Activated CD4-positive, alpha-beta T cell treated with anti-CD3 and anti-CD28 coated beads for 4 hours (primary cell): ENCODE results near the gene HDGFL2.
A peak's percentile ranks its signal among the peaks of the same experiment; 100 is the strongest.
"Not testable (repeated sequence)": the region's sequence is repeated elsewhere in the genome, so short reads cannot be mapped to it uniquely, and the experiment has no call there.

Experiments
- DNase-seq, 2 donors: peaks; one replicate each; pipeline ENCODE4 v3.0.0-alpha.2; 2020

The HDGFL2 gene

GRCh38 chr19:4517451-4518057, 45.5 kb downstream of the HDGFL2 start:
- no peak for DNase-seq

DNA sequence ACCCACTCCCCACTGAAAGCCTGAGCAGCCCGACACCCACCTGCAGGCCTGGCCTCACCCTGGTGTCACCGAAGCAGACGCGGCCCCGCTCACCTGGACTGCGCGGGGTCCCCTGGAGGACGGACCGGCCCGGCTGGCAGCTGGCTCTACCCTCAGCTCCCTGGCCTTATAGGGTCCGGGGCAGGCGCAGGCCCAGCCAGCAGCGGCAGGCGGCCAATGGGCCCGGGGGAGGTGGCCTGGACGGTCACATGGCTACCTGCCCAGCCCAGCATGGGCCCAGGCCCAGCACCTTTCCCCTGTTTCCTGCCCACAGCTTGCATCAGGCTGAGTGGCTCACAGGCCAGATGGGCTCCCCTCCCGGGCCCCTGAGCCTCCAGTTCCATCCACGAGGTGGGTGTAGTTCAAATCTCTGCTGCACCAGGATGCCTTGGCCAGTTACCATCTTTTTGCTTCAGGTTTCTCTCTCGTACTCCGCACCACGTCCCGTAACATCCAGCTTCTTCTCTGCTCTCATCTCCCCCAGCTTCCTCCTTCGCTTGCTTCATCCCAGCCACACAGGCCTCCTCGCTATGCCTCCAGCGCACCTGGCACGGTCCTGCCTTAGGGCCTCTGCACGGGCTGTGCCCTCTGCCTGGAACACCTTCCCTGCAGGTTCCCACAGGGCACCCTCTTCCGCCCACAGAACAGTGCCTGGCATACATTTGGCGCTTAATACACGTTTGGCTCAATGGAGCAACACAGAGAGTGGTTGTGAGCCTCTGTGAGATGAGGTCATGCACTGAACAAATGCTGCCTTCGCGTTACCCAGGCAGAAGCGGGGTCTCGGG, 46.5 kb downstream of the HDGFL2 start, which contains the start of gene PLIN4:
Gene PLIN4 (minus strand): TSS at position 142 of the 827 bp plus-strand sequence. CDS start 214 bp downstream, outside the sequence.
- no peak for DNase-seq

DNA sequence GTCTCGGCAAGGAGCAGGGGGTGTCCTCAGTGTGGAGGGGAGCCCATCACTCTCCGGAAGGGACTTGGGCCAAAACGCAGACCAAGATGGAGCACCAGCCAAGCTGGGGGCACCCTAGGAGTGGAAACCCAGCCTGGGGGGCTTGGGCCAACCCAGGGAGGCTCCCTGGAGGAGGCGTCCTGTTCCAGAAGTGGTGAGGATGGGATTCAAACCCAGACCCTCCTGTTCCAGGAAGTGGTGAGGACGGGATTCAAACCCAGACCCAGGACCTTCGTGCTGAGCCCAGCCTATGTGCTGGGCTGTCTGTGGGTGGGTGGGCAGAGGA, 47.0 kb downstream of the HDGFL2 start:
- DNase-seq = no peak

DNA sequence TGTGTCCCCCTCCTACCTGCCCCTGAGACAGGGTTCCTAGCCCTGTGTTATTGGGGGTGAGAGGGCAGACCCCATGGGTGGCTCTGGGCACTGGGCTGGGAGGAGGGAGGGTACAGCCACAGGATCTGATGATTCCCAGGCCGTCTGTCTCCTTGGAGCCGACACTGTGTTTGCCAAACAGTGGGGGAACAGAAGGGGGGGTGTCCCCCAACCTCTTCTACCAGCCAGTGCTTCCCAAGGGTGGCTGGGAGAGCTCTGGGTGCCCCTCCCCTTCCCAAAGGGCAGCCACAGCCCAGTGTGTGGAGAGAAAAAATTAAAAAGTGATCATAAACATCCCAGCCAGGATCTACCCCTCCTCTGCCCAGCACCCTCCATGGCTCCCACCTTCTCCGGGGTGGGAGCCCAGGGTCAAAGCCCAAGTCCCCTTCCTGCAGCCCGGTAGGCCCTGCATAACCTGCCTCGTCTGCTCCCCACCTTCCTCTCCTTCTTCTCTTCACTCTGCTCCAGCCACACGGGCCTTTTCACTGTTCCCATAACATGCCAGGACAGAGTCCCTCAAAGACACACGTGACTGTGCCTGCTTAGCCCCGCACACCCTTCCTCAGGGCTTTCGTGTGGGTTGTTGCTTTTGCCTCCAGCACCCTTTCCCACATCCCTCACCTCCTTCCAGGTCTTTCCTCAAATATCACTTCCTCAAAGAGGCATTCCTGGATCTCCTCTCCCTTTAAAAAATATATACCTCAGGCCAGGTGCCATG, 47.6 kb downstream of the HDGFL2 start:
- no peak for DNase-seq

- no peak for DNase-seq
Measured at GRCh38 chr19:4521170-4521887, 49.2 kb downstream of the HDGFL2 start.

DNA sequence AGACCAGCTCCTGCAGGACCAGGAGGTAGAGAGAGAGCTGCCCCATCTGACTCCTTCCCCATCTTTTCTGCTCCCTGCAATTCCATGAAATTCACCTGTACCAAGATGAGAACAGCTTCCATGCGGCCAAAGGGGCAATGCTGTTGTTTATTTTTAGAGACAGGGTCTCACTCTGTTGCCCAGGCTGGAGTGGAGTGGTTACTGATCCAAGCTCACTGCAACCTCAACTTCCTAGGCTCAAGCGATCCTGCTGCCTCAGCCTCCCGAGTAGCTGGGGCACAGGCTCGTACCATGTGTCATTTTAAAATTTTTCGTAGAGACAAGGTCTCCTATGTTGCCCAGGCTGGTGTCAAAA, 49.8 kb downstream of the HDGFL2 start:
- no peak for DNase-seq

- DNase-seq = no peak
Measured at GRCh38 chr19:4522291-4523002, 50.4 kb downstream of the HDGFL2 start.

- DNase-seq = peak in 1 of 2 donors; percentile 32
Measured at GRCh38 chr19:4523306-4524110, 51.4 kb downstream of the HDGFL2 start.

DNA sequence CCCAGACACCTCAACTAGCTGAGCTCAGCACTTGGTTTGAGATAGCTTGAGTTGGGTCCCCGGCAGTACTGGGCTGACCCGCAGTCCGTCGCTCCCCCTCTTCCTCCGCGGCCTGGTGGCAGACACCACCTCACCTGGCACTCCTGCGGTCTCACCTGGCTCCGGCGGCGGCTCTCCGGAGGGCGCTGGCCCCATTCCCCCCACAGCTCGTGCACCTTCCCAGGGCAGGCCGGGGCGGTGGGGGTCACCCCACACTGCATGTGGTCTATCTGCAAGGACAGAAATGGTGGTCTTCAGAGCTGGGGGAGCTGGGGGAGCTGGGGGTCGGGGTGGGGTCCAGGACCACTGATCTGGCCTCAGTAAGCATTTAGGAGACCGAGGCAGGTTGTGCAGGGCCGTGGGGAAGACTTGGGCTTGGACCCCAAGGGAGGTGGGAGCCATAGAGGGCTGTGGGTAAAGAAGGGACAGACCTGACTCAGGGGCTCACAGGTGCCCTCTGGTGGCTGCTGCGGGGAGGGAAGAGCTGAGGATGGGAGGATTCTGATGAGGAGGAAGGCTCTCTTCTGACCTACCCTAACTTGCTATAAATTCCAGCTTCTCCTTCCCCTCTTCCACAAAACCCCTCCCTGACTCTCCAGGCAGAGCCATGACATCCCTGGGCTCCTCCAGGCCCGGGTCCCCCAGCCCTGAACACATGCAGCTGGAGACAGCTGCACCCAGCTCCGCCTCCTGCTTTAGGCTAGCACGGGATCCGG, 52.9 kb downstream of the HDGFL2 start:
- DNase-seq = peak; percentile 53 to 69

DNA sequence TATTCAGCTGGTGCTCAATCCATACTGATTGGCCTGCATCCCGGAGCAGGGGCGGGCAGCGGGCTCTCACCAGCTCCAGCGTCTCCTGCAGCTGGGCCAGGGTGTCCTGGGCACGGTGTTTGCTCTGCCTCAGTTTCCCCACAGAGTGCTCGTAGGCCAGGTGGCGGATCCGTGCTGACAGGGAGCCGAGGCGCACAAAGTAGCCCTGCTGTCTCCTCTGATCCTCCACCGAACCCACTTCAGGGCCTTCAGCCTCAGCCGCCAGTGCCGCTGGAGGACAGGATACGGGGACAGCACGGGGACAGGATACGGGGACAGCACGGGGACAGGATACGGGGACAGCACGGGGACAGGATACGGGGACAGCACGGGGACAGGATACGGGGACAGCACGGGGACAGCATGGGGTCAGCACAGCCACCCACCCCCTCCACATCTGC, 53.5 kb downstream of the HDGFL2 start:
- no peak for DNase-seq

- not testable (repeated sequence) for DNase-seq
Measured at GRCh38 chr19:4527377-4527776, 55.3 kb downstream of the HDGFL2 start.

DNA sequence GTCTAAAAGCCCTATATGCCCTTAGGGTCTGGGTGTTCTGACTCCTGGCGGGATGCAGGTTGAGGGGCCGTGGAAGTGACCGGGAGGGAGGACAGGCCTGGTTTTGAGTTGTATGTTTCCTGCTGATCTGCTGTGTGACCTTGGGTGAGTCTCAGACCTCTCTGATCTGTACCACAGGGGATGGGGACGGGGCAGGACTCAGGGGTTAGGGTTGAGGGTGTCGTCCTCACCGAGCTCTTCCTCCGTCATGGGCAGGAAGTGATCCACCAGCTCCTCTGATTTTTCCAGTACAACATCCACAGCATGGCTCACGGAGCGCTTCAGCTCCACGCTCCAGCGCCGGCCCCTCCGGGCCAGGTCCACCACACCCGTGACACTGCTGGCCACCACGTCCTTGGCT, 56.7 kb downstream of the HDGFL2 start:
- no peak for DNase-seq

DNA sequence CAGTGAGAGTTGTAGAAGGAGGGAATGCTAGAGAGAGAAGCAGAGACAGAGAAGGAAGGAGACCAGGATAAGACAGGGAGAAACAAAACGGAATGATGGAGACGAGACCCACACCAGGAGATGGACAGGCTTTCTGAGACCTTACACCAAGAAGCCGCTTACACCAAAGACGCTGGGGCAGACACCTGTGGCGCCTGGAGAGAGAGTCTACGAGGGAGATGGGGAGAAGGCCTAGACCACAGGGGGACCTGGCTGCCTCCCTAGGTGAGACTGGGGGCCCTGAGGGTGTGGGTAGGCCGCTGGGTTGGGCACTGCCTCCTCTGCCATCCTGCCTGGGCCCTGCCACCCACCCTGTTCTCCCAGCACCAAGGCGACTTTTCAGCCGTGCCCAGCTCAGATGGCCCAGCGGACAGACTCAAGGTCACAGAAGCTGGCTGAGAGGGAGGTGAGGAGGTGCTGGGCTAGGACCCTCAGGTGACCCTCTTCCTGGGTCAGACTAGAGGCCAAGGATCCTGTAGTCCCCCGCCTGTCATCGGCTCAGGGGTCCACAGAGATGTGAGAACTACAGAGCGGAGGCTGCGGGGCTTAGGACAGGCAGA, 57.9 kb downstream of the HDGFL2 start:
- DNase-seq = no peak

- no peak for DNase-seq
Measured at GRCh38 chr19:4531562-4532165, 59.6 kb downstream of the HDGFL2 start.

DNA sequence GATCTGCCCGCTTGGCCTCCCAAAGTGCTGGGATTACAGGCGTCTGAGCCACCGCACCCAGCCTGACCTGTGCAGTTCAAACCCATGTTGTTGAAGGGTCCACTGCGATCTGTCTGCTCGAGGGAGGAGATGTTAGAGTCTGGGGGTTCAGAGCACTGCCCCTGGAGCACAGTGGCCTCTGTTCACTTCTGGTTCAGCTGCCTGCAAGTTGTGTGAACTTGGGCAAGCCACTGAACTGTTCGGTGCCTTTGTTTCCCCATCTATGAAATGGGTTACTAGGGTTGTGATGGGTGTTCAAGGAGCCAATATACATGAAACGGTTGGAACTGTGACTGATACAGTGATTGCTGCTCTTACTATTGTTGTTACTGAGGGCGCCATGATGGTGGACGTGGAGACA, 61.2 kb downstream of the HDGFL2 start:
- DNase-seq = no peak

DNA sequence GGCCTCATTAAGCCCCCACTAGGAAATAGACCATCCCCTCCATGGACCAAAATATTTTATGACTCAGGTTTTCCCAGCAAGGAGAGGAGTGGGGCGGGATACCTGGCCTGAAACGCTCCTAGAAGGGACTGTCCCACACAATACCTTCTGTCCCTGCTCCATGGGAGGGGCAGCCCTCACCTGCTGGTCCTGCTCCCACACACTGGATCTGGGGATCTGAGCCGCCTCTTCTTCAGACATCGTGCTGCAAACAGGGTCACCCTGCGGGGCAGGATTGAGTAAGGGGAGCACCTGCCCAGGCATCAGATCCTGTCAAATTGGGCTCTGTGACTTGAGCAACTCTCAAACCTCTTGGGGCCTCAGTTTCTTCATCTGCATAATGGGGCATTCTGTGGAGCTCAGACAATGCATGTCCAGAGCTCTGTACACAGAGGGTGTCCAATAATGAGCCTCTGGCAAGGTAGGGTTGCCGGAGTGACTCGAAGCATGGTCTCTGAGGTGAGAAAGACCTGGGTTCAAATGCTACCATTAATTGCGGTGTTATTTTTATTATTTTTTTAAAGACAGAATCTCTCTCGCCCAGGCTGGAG, 61.8 kb downstream of the HDGFL2 start:
- no peak for DNase-seq

DNA sequence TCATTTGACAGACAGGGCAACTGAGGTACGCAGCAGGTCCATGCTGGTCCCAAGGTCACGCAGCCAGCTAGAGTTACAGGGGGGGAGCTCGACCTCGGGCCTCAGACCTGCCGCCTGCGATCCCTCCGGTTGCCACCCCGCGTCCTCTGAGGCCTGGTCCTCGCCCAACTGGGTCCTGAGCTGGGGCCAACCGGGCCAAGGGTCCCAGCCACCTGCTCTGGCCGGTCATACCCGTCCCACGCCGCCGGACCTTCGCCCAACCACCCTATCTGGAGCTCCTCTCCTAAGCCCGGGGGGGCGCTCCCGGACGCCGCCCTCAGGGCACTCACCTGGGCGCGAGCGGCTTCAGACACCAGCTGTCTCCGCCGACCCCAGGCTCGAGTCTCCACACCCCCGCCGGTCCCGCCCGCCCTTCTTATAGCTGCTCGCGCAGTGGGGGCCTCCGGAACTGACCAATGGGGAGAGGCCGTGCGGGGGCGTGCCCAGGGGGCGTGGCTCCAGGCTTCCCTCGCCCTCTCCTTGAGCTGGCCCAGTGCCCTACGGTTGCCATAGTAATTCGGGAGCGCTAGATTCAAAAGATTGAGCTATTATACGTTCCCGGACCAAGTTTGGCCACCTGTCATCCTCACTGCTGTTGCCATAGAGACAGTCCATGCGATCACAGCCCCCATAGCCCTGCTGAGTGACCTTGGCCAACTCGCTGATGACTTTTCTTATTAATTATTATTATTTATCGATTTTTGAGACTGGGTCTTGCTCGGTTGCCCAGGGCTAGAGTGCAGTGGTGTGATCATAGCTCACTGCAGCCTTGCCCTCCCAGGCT, 63.0 kb downstream of the HDGFL2 start, which contains the start of gene PLIN5:
Gene PLIN5 (minus strand): TSS at position 389 of the 823 bp plus-strand sequence. CDS start 1,150 bp downstream, outside the sequence.
- peak; percentile 15 to 23 for DNase-seq

DNA sequence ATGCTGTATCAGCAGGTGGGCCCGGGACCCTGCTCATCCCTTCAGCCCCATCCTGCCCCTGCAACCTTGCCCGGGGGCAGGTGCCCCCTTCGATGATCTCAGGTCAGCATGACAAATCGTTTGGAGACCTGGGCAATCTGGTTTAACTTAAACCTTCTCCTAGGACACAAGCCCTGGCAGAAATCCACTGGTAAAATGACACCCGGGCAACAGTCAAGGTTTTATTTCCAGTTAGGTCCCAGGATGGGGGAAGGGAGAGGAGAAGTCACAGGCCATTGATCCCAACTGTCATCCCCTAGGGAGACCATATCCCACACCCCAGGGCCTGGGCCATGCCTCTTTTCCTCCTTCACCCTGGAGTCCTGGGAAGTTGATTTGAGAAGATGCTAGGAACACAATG, 64.7 kb downstream of the HDGFL2 start:
- no peak for DNase-seq
